Measurements from ENCODE around the gene CARNS1.

GRCh38 chr11:67368621-67369020 lies 46.9 kb upstream of the CARNS1 start:
- no peak for TF ChIP-seq CTCF (IDR thresholded peaks at IDR 0.05; ENCODE audit: poor library complexity, severe bottlenecking)
- no peak for TF ChIP-seq EP300 (conservative IDR thresholded peaks at IDR 0.05; ENCODE audit: poor library complexity, severe bottlenecking)
- no peak for TF ChIP-seq REST (IDR thresholded peaks at IDR 0.05; ENCODE audit: borderline replicate concordance)
- no peak for TF ChIP-seq EZH2 (IDR thresholded peaks at IDR 0.05; ENCODE audit: borderline replicate concordance, insufficient read depth, low read length, poor library complexity, severe bottlenecking)
- TF ChIP-seq TAF1 (IDR thresholded peaks at IDR 0.05; ENCODE audit: low read depth): no peak
- TF ChIP-seq POLR2AphosphoS5 (IDR thresholded peaks at IDR 0.05): no peak

All from neural cell (in vitro differentiated cells).